Measurements from ENCODE around the gene JAZF1.

JAZF1 gene

GRCh38 chr7:28088901-28089714, 91.5 kb downstream of the JAZF1 start:
- peak; percentile 29; the same call in 1 of the 2 replicates for TF ChIP-seq SPI1 (IDR thresholded peaks at IDR 0.05; ENCODE audit: borderline replicate concordance, low read depth)
- no peak for TF ChIP-seq REST (IDR thresholded peaks at IDR 0.05; ENCODE audit: insufficient replicate concordance, low read depth)
- Histone ChIP-seq H3K27ac (replicated peaks) (peak overlapping the region; percentile 91), H3K27me3 (ENCODE audit: insufficient read depth, poor library complexity, severe bottlenecking) (no peaks in the 10 kb centered on the region), H3K4me3 (replicated peaks; ENCODE audit: insufficient read depth, low read length) (no peak overlapping the region)
- DNase-seq (ENCODE audit: low read depth in 1 of 2, low spot score in 1 of 2), result peak in 1 of 2 experiments; percentile 36

- no peak overlapping the region for H3K4me3 ChIP-seq (replicated peaks; ENCODE audit: insufficient read depth, low read length)
- no peak for TF ChIP-seq POLR2AphosphoS5 (IDR thresholded peaks at IDR 0.05; ENCODE audit: low read depth)
- TF ChIP-seq SPI1 (IDR thresholded peaks at IDR 0.05; ENCODE audit: borderline replicate concordance, low read depth), result peak; percentile 16; the same call in 1 of the 2 replicates
- TF ChIP-seq GABPA (IDR thresholded peaks at IDR 0.05; ENCODE audit: low read depth), result no peak
- H3K27me3 ChIP-seq (ENCODE audit: insufficient read depth, poor library complexity, severe bottlenecking), result no peaks in the 10 kb centered on the region
- peak overlapping the region; percentile 91 for H3K27ac ChIP-seq (replicated peaks)
- DNase-seq (ENCODE audit: low read depth in 1 of 2, low spot score in 1 of 2), result peak; percentile 69 to 94
Measured at GRCh38 chr7:28088032-28088431, 92.6 kb downstream of the JAZF1 start.

GRCh38 chr7:28086198-28086597, 94.4 kb downstream of the JAZF1 start:
- Histone ChIP-seq H3K4me3 (replicated peaks; ENCODE audit: insufficient read depth, low read length) (no peak overlapping the region), H3K27ac (replicated peaks) (peak overlapping the region; percentile 91), H3K27me3 (ENCODE audit: insufficient read depth, poor library complexity, severe bottlenecking) (no peaks in the 10 kb centered on the region)
- DNase-seq (ENCODE audit: low read depth in 1 of 2, low spot score in 1 of 2), result peak; percentile 28 to 38
- TF ChIP-seq GABPA (IDR thresholded peaks at IDR 0.05; ENCODE audit: low read depth) (no peak), SPI1 (IDR thresholded peaks at IDR 0.05; ENCODE audit: borderline replicate concordance, low read depth) (peak; percentile 30; the same call in 1 of the 2 replicates), POLR2AphosphoS5 (IDR thresholded peaks at IDR 0.05; ENCODE audit: low read depth) (no peak)

- H3K27ac ChIP-seq (replicated peaks), result peak overlapping the region; percentile 91
- no peak for TF ChIP-seq SPI1 (IDR thresholded peaks at IDR 0.05; ENCODE audit: borderline replicate concordance, low read depth)
- TF ChIP-seq POLR2AphosphoS5 (IDR thresholded peaks at IDR 0.05; ENCODE audit: low read depth), result no peak
- TF ChIP-seq CTCF (IDR thresholded peaks at IDR 0.05; ENCODE audit: insufficient read depth, low read length), result no peak
- no peak for TF ChIP-seq REST (IDR thresholded peaks at IDR 0.05; ENCODE audit: insufficient replicate concordance, low read depth)
- no peak for TF ChIP-seq GABPA (IDR thresholded peaks at IDR 0.05; ENCODE audit: low read depth)
- H3K27me3 ChIP-seq (ENCODE audit: insufficient read depth, poor library complexity, severe bottlenecking), result no peaks in the 10 kb centered on the region
- DNase-seq (ENCODE audit: low read depth in 1 of 2, low spot score in 1 of 2), result peak in 1 of 2 experiments; percentile 42
- H3K4me3 ChIP-seq (replicated peaks; ENCODE audit: insufficient read depth, low read length), result no peak overlapping the region
Measured at GRCh38 chr7:28083998-28084985, 96.3 kb downstream of the JAZF1 start.

Measured in HL-60 (cell line).